T-helper 1 cell treated with Interleukin-12 subunit alpha and Interleukin-12 subunit beta and Interleukin-4 antibody, amounts not matched to agents 30 ng/mL and 1 ng/mL, for 36 hours (primary cell): ENCODE data around the gene ZNF263. TPM values are rescaled to one million over a fixed set of nuclear protein-coding genes. Genes with fewer than 3 reads are reported as not detected.

ENCODE experiments used
- intact Hi-C: fragments of 100-400 bp; cut with micrococcal nuclease; formaldehyde crosslinking; loops from one replicate; pipeline ENCODE4 v1.15.1; 2024
- total RNA-seq: library from RNA; stranded (reverse); gene quantifications from 2 replicates; pipeline ENCODE4 v1.2.3, GENCODE V29; 2022

ZNF263 gene
- total RNA-seq, result 23.1 and 25.0 TPM in 2 replicates

DNA sequence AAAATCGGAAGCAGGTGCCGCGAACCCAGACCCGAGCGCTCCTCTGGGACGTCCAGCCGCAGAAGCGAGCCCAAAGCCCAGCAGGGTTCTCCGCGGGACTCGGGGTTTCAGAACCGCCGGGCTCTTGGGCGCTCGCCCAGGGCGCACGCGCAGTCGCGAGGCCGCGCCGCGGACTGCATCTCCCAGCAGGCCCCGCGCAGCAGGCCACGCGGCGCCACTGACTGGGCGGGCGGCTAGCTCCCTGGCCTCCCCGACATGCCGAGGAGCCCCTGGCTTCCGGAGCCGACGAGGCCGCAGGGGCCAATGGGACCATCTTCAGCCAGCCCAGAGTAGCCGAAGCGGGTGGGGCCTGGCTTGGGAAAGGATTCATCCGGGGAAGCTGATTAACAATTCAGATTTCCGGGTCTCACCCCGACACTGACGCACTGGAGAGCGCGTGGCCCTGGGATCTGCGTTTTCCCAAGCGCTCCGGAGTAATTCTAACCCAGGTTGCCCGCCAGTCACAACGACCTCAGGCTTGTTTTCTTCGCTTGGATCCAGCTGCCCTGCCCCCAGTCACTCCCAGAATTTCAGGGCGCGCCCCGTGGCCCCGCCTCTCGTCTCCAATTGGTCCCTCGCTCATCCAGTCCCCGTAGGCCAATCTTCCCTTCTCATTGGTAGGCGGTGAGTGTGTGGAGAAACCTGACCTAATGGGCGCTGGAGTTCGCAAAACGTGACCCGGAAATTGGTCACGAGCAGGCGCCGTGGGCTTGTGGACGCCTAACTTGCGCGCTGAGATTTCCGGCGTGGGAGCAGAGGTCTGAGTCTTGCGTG, at the start of gene ZNF263:
Gene ZNF263, plus strand, starts transcription at position 762 of the 813 bp plus-strand sequence. CDS start 328 bp downstream, outside the sequence.
- intact Hi-C loops, result loop anchor here (1.0 to 5.0 kb wide), 12 partner anchors 19 to 328 kb away; partner anchors contain the start of genes OR1F1, SLX4, THOC6 and TIGD7

GRCh38 chr16:3234543-3234856, 48.8 kb upstream of the ZNF263 start:
- intact Hi-C loops, result loop anchor here (2.0 kb wide), 2 partner anchors 20 to 70 kb away; partner anchors contain the start of genes TIGD7 and ZNF75A

DNA sequence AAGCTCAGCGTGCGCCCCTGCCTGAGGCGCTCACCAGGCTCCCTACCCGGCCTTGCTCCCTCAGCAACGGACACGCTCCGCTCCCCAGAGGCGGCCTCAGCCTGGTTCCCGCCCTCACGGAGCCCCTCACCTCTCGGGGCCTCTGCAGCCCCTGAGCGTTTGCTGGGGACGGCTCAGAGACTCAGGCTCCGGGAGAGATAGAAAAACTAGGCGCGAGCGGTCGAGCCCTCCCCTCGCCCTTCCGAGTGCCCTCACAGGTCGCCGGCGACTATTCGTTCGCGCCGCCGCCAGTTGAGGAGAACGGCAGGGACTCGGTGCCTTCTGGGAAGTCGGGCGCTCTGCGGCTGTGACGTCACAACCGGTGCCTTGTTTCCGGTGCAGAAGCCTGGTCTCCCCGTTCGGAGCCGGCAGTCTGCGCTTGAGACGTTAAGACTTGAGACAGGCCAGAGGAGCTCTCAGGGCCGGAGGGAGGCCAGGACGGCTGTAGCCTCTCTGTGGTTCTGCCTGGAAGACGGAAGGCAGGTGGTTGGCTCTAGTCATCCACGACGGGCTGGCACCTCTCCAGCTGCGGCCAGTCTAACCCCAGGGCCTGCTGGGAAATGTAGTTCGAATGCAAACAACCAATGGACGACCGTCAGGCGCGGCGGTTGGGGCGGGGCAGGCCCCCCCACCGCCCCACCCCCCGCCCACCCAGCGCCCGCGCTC, 48.3 kb upstream of the ZNF263 start, which contains the start of gene ZNF200:
Gene ZNF200, minus strand, starts transcription at position 302 of the 705 bp plus-strand sequence. CDS start 1,403 bp downstream, outside the sequence.
- intact Hi-C loops, result loop anchor here (1.0 to 5.0 kb wide), 8 partner anchors 20 to 265 kb away; partner anchors contain the start of genes OR1F1, TIGD7, ZNF174 and ZNF263

- intact Hi-C loops, result loop anchor here (1.0 to 5.0 kb wide), 8 partner anchors 21 to 264 kb away; partner anchors contain the start of genes OR1F1, TIGD7, ZNF174 and ZNF263
These were observed 47.2 kb upstream of the ZNF263 start for GRCh38 chr16:3235856-3236669.

GRCh38 chr16:3241761-3242160, 41.5 kb upstream of the ZNF263 start:
- intact Hi-C loops, result no loop called here

- intact Hi-C loops, result no loop called here
These were observed 40.6 kb upstream of the ZNF263 start for GRCh38 chr16:3242709-3243108.

- intact Hi-C loops, result no loop called here
These were observed 39.4 kb upstream of the ZNF263 start for GRCh38 chr16:3243882-3244281.

DNA sequence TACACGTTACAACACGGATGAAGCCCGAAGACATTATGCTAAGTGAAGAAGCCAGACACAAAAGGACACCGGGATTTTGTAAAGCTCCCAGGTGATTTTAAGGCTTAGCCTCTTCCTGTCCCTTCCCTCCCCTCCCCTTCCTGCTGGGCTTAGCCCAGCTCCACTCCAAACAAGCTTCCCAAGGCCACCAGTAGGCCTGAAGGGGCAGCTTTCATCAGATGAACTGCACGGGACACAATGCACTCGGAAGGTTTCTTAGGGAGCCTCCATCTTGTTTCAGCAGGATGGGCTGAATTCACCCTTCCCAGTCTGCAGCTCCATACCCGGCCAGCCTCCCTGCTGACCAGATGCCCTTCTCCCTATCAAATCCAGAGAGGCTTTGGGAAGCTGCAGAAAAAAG, 37.3 kb upstream of the ZNF263 start:
- intact Hi-C loops, result no loop called here

GRCh38 chr16:3246876-3247275, 36.4 kb upstream of the ZNF263 start:
- intact Hi-C loops, result no loop called here

DNA sequence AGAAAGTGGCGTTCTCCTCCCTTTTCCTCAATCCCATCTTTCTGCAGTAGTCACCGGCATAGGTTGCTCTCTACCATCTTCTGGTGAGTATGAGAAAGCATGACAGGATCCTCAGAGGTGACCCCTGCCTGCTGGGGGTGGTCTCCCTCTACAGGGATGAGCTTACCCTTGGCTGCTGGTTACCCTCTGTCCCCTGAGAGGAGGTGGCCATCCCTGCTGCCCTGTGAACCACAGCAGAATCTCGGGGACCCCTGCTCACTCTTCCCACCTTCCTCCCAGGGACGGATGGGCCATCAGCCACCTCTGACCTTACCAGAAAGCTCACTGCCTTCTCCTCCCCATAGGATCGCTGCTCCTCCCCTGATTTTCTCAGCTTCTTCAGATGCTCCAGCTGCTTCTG, 34.7 kb upstream of the ZNF263 start:
- intact Hi-C loops, result no loop called here

DNA sequence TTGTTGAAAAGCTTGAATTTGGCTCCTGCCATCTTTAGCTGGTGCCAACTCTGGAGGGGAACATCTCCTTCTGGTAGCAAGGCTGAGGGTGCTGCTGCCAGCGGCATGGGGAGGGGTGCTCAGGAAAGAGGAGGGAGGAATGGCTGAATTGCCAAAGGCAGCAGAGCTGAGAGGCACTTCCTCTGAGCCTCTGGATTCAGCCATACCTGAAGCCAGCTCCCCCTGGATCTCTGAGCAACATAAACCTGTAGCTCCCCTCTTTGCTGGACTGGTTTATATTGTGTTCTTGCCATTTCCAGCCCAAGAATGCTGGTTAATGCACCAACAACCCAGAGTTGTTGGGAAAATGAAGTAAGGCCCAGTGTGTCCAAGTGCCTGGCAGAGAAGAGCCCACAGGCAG, 34.3 kb upstream of the ZNF263 start:
- intact Hi-C loops, result no loop called here

GRCh38 chr16:3249451-3249850, 33.8 kb upstream of the ZNF263 start:
- intact Hi-C loops, result no loop called here

DNA sequence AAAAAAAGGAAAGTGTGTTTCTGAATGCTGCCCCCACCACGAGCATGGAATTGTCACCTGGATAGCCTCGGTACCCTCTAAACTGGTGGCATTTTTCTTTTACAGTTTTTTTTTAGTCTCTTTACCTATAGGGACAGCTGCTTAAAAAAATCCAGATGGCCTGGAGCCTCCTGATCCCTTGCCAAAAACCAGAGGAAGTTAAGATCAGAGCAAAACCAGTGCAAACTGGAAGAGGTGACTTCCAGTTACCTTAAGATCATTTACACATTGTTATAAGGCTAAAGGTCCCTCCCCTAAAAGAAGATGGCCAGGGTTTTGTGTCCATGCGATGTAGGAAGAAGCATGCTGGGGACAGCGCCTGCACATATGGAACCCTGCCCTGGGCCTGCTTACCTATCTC, 30.3 kb upstream of the ZNF263 start:
- intact Hi-C loops, result no loop called here

- intact Hi-C loops, result no loop called here
These were observed 29.0 kb upstream of the ZNF263 start for GRCh38 chr16:3254309-3254708.

- intact Hi-C loops, result no loop called here
These were observed 27.0 kb upstream of the ZNF263 start, which contains the start of gene MEFV for GRCh38 chr16:3256146-3256865. MEFV (minus strand) TSS chr16:3256633; CDS start chr16:3256587, 46 bp downstream.

- intact Hi-C loops, result no loop called here
These were observed 26.3 kb upstream of the ZNF263 start for GRCh38 chr16:3256866-3257465.

DNA sequence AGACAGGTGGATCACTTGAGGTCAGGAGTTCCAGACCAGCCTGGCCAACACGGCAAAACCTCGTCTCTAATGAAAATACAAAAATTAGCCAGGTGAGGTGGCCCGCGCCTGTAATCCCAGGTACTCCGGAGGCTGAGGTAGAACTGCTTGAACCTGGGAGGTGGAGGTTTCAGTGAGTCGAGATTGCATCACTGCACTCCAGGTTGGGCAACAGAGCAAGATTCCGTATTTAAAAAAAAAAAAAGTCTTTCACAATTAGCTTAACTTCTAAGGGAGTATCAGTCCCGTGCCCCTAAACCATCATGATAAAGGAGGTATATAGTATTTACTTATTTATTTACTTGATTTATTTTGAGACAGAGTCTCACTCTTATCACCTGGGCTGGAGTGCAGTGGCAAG, 23.5 kb upstream of the ZNF263 start:
- intact Hi-C loops, result loop anchor here (5.0 kb wide), 3 partner anchors 73 to 238 kb away; partner anchors contain the start of genes HCFC1R1, NAA60, OR1F1 and THOC6

DNA sequence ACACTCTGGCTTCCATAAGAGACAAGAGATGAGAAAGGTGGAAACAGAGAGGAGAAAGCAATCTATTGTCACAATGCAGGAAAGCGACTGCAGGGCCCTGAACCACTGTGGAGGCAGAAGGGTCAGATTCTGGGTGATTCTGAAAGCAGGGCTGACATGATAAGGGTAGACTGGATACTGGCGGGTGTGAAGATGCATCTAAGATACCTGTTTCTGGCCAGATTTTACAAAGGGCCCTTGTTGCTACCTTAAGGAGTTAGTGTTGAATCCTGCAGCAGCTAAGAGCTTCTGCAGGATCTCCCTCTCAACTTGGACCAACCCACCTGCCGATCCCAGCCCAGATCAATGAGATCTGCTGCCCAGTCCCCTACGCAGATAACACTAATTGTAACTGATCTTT, 20.8 kb upstream of the ZNF263 start:
- intact Hi-C loops, result loop anchor here (5.0 kb wide), 3 partner anchors 75 to 240 kb away; partner anchors contain the start of genes HCFC1R1, NAA60, OR1F1 and THOC6

DNA sequence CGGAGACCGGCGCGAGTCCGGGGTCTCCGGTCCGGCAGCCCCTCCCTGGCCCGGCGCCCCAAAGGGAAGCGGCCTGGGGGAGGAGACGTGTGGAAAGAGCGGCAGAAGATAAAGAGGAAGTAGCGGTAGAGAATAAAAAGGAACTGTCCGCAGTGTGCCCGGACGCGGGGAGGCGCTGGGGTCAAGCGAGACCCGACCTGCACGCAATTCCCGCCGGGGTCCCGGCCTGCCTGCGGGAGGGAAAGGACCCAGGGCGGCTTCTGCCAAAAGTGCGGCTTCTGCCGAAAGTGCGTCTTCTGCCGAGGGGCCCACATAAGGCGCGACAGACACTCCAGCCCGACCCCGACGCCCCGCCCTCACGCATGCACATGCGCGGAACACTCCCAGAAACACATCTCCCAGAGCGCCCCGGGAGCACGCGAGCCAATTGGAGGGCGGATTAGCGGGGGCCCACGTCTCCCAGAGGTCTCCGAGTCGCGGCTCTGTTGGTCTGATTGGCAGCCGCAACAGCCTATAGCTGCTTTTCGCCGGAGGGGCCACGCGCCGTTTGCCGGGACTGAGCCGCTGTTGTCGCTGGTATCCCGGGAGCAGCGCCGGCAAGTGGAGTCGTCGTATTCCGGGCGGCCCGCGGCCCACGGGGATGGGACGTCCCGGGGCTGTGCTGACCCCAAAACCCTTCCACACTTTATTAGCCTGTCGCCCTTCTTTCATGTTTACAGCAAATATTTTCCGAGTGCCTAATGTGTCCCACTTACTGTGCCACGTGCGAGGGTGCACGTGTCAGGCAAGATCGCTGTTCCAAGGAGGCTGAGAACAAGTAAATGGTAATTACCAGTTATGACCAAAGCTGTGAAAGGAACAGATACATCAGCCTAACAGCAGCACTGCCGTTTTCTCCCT, 18.9 kb upstream of the ZNF263 start:
- intact Hi-C loops, result loop anchor here (1.0 to 5.0 kb wide), 9 partner anchors 18 to 242 kb away; partner anchors contain the start of genes HCFC1R1, NAA60, OR1F1 and THOC6
